T-helper 2 cell (primary cell): ENCODE results near the gene SEC24B.
"Not testable (repeated sequence)": the region's sequence is repeated elsewhere in the genome, so short reads cannot be mapped to it uniquely, and the experiment has no call there.

Experiments used
- DNase-seq, 5 experiments: peaks; one replicate each; pipeline versions ENCODE4 v3.0.0 to v3.0.0-alpha.2; 2012 to 2022

Gene SEC24B

GRCh38 chr4:109434007-109434971, 674 bp downstream of the SEC24B start:
- peak in 4 of 5 experiments; percentile 9 to 22 (median 16) for DNase-seq

GRCh38 chr4:109435635-109436034, 2.0 kb downstream of the SEC24B start:
- DNase-seq, result no peak

GRCh38 chr4:109436504-109436903, 2.9 kb downstream of the SEC24B start:
- DNase-seq, result no peak

- no peak for DNase-seq
Measured at GRCh38 chr4:109440948-109441347, 7.3 kb downstream of the SEC24B start.

GRCh38 chr4:109441862-109442458, 8.3 kb downstream of the SEC24B start:
- DNase-seq, result no peak

- DNase-seq, result no peak
Measured at GRCh38 chr4:109444182-109444844, 10.7 kb downstream of the SEC24B start.

- peak in 1 of 5 experiments; percentile 42 for DNase-seq
Measured at GRCh38 chr4:109447278-109447677, 13.7 kb downstream of the SEC24B start.

GRCh38 chr4:109451544-109452273, 18.1 kb downstream of the SEC24B start:
- DNase-seq, result no peak

GRCh38 chr4:109453110-109453509, 19.5 kb downstream of the SEC24B start:
- not testable (repeated sequence) for DNase-seq

- DNase-seq, result no peak
Measured at GRCh38 chr4:109462297-109462696, 28.7 kb downstream of the SEC24B start.

- no peak for DNase-seq
Measured at GRCh38 chr4:109462802-109463201, 29.2 kb downstream of the SEC24B start.

DNA sequence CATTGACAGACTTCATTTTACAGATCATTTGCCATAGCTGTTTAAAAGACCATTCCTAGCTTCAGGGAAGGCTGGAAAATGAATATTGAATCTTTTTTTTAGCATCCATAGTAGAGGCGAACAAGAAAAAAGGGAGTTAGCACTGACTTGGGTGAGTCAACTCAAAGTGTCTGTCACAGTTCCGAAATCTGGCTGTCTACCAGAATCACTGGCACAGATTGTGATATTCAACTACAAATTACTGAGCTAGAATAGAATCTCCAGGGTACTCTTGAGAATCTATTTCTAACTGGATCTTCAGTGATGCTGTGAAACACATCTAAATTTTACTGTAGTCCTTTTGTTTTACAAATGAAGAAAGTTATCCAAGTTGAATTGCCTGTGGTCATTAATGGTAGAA, 31.5 kb downstream of the SEC24B start:
- no peak for DNase-seq

DNA sequence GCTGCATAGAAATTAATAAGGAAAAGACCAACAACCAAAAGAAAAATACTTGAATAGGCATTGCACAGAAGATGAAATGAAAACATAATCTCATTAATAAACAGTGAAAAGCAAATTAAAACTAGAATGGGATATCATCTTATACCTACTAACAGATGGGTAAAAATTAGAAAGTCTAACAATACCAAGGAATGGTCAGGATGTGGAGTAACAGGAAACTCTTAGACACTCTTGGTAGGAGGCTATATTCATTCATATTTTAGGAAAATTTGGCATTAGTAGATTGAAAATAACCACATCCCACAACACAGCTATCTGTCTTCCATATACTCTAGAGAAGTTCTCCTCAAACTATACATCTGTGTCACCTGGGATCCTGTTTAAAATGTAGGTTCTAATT, 36.3 kb downstream of the SEC24B start:
- DNase-seq, result no peak

DNA sequence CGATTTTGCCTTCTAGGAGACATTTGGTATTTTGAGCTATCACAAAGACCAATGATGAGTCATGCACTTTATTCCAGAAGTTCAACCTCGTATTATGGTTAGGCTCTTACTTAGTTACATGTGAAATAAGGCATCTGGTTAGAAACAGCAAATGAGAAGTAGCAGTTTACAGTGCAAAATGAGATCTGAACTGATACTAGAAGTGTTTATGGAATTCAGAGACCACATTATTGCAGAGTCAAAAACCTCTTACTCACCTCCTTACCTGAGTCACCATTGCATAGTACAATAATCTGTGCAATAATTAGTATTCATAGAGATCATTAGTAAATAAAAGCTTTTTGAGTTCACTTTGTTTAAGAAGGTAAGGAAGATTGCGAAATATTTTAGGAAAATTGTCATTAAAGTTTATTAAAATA, 38.7 kb downstream of the SEC24B start:
- DNase-seq, result peak in 1 of 5 experiments; percentile 24

DNA sequence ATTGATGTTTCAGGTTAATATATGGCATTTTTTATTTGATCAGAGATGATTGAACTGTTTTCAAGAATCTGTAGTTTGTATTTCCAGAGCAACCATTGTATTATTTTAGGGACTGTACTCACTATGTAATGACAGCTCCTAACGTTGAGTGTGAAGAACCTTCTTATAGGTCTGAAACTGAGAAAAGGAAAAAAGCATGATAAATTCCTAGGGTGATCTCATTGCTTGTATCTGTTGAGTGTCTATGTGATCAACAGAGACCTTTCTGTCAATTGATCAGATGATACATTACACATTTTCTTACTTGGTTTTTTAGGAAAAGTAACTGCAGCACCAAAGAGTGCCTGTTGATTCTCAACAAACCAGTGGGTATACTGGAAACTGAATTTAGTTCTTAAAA, 40.2 kb downstream of the SEC24B start:
- no peak for DNase-seq

- no peak for DNase-seq
Measured at GRCh38 chr4:109486007-109486406, 52.4 kb downstream of the SEC24B start.

DNA sequence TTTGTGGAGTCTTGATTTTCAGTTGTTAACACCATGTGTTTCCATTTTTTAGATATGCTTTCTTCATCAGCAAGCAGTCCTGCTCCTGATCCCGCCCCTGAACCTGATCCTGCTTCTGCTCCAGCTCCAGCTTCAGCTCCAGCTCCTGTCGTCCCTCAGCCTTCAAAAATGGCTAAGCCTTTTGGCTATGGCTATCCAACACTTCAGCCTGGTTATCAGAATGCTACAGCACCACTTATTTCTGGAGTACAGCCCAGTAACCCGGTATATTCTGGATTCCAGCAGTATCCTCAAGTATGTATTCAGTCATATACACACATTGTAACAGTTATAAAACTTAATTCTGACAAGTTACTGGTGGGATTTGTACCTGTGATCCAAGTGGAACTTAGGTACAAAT, 60.9 kb downstream of the SEC24B start:
- no peak for DNase-seq

DNA sequence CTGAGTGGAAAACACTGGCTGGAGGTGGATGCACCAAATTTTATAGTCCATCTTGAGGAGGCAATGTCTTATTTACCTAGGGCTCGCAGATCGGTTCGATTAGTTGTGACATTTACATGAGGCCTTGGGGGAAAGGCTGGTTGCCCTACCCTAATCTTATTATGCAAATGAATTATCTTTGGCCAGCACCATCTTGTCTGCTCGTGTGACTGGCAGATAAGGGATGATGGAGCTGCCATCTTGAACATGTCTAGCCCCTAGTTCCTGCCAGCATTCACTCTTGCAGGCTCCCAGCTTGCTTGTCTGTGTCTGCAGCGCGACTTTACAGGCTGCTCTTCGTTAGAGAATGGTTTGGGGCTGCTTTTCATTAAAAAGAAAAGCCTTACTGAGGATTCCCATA, 61.9 kb downstream of the SEC24B start:
- DNase-seq, result no peak

GRCh38 chr4:109496875-109497274, 63.3 kb downstream of the SEC24B start:
- DNase-seq, result no peak

DNA sequence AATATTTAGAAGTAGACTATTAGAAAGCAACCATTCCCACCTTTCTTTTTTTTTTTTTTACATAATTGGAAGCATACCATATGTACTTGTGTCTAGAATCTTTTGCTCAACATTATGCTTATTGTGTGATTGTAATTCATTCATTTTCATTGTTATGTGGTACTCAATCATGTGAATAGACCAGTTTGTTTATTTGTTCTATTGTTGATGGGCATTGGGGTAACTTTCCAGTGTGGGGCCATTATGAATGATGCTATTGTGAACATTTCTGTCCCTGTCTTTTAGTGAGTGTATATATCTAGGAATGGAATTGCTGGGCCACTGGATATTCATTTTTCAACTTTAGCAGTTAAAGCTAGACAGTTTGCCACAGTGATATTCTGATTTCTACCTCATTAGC, 63.9 kb downstream of the SEC24B start:
- DNase-seq, result no peak

GRCh38 chr4:109499513-109499912, 65.9 kb downstream of the SEC24B start:
- DNase-seq, result no peak

DNA sequence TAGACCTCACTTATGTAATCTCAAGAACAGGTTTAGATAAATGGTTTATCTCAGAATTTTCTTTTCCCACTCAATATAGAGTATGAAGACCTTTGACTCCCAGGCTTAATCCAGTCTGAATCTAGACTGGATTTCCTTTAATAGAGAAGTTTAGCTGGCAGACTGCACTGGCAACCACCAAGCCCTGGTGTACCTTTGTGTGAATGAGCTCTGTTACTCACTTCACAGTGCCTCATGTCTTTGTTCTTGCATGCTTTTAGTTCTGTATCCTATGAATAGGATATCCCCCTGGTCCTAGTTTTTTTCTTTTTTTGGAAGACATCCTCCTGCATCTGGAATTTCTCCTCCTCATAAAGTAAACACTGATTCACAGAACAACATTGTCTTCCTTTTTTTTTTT, 73.3 kb downstream of the SEC24B start:
- DNase-seq, result no peak

GRCh38 chr4:109510687-109511086, 77.1 kb downstream of the SEC24B start:
- DNase-seq, result no peak
